ENCODE results near the gene GFPT1. TPM values are rescaled to one million over a fixed set of nuclear protein-coding genes. Genes with fewer than 3 reads are reported as not detected.

Gene GFPT1
- total RNA-seq, 1 donor from 2014 or later: 46.2 TPM

- Histone ChIP-seq H3K9me3 (replicated peaks) (no peaks in the 10 kb centered on the region), H3K27me3 (ENCODE audit: low read depth) (no peaks in the 10 kb centered on the region), H3K36me3 (peaks cover 58% of the 10 kb centered on the region), H3K4me1 (no peaks in the 10 kb centered on the region), H3K4me3 (no peak overlapping the region), H3K27ac (replicated peaks) (no peak overlapping the region)
- no peak for TF ChIP-seq CTCF (IDR thresholded peaks at IDR 0.05; ENCODE audit: borderline replicate concordance)
- no peak for DNase-seq
- intact Hi-C loops (cut with micrococcal nuclease): no loop called here
Observed at GRCh38 chr2:69322631-69323030, 64.4 kb downstream of the GFPT1 start.

GRCh38 chr2:69316550-69316949 lies 70.5 kb downstream of the GFPT1 start:
- intact Hi-C loops (cut with micrococcal nuclease): no loop called here
- DNase-seq: no peak
- no peaks in the 10 kb centered on the region for H3K4me1 ChIP-seq
- H3K36me3 ChIP-seq: peaks cover 28% of the 10 kb centered on the region
- no peak for TF ChIP-seq CTCF (IDR thresholded peaks at IDR 0.05; ENCODE audit: borderline replicate concordance)
- peaks cover 11% of the 10 kb centered on the region for H3K9me3 ChIP-seq (replicated peaks)
- no peak overlapping the region for H3K4me3 ChIP-seq
- H3K27me3 ChIP-seq (ENCODE audit: low read depth): no peaks in the 10 kb centered on the region
- H3K27ac ChIP-seq (replicated peaks): no peak overlapping the region

GRCh38 chr2:69315160-69315761 lies 71.8 kb downstream of the GFPT1 start:
- no peak for TF ChIP-seq CTCF (IDR thresholded peaks at IDR 0.05; ENCODE audit: borderline replicate concordance)
- Histone ChIP-seq H3K27me3 (ENCODE audit: low read depth) (no peaks in the 10 kb centered on the region), H3K9me3 (replicated peaks) (peaks cover 11% of the 10 kb centered on the region), H3K4me3 (no peak overlapping the region), H3K27ac (replicated peaks) (no peak overlapping the region), H3K36me3 (peaks cover 28% of the 10 kb centered on the region), H3K4me1 (peaks cover 4% of the 10 kb centered on the region)
- intact Hi-C loops (cut with micrococcal nuclease): no loop called here
- no peak for DNase-seq

GRCh38 chr2:69311024-69311416 lies 76.0 kb downstream of the GFPT1 start:
- Histone ChIP-seq H3K27me3 (ENCODE audit: low read depth) (peaks cover 11% of the 10 kb centered on the region), H3K27ac (replicated peaks) (no peak overlapping the region), H3K4me1 (peaks cover 44% of the 10 kb centered on the region), H3K4me3 (no peak overlapping the region), H3K9me3 (replicated peaks) (peaks cover 11% of the 10 kb centered on the region), H3K36me3 (peaks cover 10% of the 10 kb centered on the region)
- DNase-seq: no peak
- intact Hi-C loops (cut with micrococcal nuclease): no loop called here
- no peak for TF ChIP-seq CTCF (IDR thresholded peaks at IDR 0.05; ENCODE audit: borderline replicate concordance)

GRCh38 chr2:69310111-69311023 lies 76.7 kb downstream of the GFPT1 start:
- H3K9me3 ChIP-seq (replicated peaks): peaks cover 11% of the 10 kb centered on the region
- intact Hi-C loops (cut with micrococcal nuclease): no loop called here
- no peak for TF ChIP-seq CTCF (IDR thresholded peaks at IDR 0.05; ENCODE audit: borderline replicate concordance)
- peaks cover 10% of the 10 kb centered on the region for H3K36me3 ChIP-seq
- H3K27ac ChIP-seq (replicated peaks): peak overlapping the region; percentile 68
- H3K4me3 ChIP-seq: no peak overlapping the region
- peaks cover 11% of the 10 kb centered on the region for H3K27me3 ChIP-seq (ENCODE audit: low read depth)
- no peak for DNase-seq
- H3K4me1 ChIP-seq: peaks cover 48% of the 10 kb centered on the region
